ENCODE measurements around the gene JAML. TPM values are rescaled to one million over a fixed set of nuclear protein-coding genes. Genes with fewer than 3 reads are reported as not detected.

JAML gene
- 0.31 TPM for total RNA-seq

DNA sequence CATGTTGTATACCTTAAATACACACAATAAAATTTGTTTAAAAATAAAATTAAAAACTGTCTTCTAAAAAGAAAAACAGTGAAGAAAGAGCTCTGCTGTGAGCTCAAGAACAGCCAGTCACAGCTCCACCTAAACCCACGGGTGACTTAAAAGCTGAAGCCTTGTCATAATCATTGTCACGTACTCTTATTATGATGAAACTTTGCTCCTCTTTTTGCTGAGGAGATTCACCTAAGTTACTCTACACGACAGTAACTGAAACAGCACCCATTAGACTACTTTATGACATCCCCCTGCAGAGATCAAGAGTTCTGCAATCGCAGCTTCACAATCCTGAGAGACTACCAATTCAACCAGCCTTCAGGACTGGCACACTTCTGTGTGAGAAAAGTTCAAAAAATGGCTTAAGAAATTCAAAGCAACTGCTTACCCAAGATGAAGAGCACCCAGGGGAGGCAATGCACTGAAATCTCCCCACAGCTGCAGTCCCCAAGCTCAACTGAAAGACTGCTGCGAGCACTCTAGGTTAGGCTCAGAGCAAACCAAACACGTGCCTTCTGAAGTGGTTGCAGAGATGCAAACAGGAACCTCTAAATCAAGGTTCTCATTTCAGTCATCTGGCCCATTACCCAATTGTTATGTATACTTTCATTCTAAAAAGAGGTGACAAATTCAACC is at the start of gene JAML:
Gene JAML (minus strand): TSS at position 501 of the 678 bp plus-strand sequence. CDS start 10,145 bp downstream, outside the sequence.

DNA sequence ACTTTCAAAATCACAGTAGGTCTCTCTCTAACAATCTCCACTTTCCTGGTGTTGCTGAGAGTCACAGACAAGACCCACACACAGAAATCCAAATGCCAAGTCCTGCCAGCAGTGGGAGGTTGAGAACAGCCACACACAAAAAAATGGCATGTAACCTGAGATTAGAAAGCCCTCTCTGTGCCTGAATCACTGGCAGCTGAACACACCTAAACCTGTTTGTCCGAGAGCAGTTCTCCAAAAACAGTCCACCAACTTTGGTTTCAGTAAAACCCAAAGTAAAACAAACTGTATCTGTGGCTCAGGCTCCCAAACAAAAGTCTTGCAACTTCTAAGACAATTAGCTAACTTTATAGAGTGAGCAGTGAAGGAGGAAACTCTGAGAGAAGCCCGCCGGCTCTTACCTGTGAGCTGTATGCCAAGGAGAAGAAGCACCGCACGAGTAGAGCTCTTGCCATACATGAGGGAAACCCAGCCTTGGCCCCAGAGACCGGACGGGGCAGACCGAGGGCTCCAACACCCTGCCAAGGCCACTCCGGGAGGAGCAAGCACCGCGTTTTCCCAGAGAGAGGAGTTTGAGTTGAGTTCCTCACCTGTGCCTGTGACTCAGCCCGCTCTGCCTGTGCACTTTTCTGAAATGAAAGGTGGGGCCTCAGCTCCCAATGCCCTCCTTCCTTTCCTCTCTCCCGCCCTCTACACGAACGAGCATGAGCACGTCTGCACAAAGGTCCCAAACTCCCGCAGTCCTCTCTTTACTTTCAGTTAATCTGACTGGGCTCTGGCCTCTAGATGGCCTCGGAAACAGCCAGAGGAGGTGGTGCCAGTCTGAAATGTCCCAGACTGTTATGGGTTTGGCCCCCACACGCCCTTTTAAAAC is 39.1 kb upstream of the JAML start, which contains the start of gene MPZL2:
Gene MPZL2 (minus strand): TSS at position 603 of the 874 bp plus-strand sequence. CDS start 144 bp downstream, at position 459.

GRCh38 chr11:118251858-118252652 is 27.2 kb upstream of the JAML start, which contains the start of gene MPZL3:
Gene MPZL3, minus strand, starts transcription at chr11:118252365. Its CDS starts 71 bp downstream, at chr11:118252294.

GRCh38 chr11:118175993-118176777 is 48.6 kb downstream of the JAML start, which contains the start of gene SCN2B:
Gene SCN2B, minus strand, starts transcription at chr11:118176639. Its CDS starts 208 bp downstream, at chr11:118176431.

DNA sequence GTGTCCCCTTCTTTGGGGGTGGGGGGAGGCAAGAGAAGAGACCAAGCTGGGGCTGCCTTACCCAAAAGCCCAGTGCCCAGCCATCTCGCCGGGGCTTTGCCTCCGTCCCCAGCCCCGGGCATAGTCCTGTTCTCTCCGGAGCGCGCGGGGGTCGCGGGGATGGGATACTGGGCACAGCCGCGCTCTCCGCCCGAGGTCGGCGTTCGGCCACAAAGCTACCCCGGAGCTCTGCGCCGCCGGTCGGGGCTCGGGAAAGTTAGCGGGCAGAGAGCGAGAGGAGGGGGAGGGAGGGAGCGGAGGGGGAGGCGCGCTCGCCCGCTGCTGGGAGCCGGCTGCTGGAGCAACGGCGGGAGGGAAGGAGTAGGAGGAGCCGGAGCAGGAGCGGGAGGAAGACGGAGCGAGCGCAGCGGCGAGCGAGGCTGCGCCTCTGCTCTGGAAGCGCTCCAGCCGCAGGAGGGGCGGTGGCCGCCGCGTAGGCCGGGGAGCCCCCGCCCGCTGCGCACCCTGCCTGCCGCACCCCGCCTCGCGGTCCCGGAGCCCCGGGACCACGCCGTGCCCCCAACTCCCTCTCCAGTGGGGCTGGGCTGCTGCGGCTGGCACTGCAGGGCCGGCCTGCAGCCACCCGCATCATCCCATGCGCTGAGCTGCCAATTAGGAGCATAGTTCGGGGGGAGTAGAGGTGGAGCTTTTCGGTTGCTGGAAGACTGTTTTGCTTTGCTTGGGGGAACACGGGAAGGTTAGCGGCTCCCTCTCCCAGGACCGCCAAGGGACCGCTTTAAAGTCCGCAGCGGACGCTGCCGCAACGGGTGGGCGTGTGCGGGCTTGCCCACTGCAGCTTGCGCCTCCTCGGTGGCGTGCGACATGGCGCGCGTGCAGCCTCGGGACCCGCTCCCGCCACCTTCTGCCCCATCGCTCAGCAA is 72.0 kb downstream of the JAML start, which contains the start of gene SCN4B:
Gene SCN4B (minus strand): TSS at position 272 of the 920 bp plus-strand sequence. CDS start 150 bp downstream, at position 122.

Small RNA genes lying within 50 kb of the gene (small RNA-seq; reads per million reads assigned to genes)
- gene HSPE1P18 (ENCODE audit: low replicate concordance): not detected

Other genes with a start within 250 kb of the JAML start
- gene IL10RA, start 238.6 kb downstream of the JAML start, total RNA-seq: 1.6 TPM
- gene TMPRSS4, start 147.9 kb downstream of the JAML start, total RNA-seq: not detected
- not detected for gene SMIM35, start 138.0 kb downstream of the JAML start, total RNA-seq
- gene SCN4B, start 72.2 kb downstream of the JAML start, total RNA-seq: 9.1 TPM
- 3.4 TPM for gene SCN2B, start 48.4 kb downstream of the JAML start, total RNA-seq
- gene MPZL3, start 27.4 kb upstream of the JAML start, total RNA-seq: 0.63 TPM
- gene MPZL2, start 39.3 kb upstream of the JAML start, total RNA-seq: 0.63 TPM
- gene CD3E, start 79.7 kb upstream of the JAML start, total RNA-seq: not detected
- gene CD3D, start 117.7 kb upstream of the JAML start, total RNA-seq: not detected
- gene CD3G, start 119.3 kb upstream of the JAML start, total RNA-seq: not detected
- 59.5 TPM for gene UBE4A, start 134.6 kb upstream of the JAML start, total RNA-seq
- gene ATP5MG, start 176.6 kb upstream of the JAML start, total RNA-seq: 65.7 TPM
- 226 TPM for gene KMT2A, start 211.5 kb upstream of the JAML start, total RNA-seq